SK-N-MC (cell line): Measurements from ENCODE around the gene SCN3B.

Experiments
- EZH2 ChIP-seq: fragments of 200-600 bp; sonication (generic); IDR thresholded peaks from one replicate; pipeline ENCODE4 v1.6.1; 2017; ENCODE audit warnings: antibody characterized with exemption
- POLR2AphosphoS5 ChIP-seq: IDR thresholded peaks from 2 replicates; pipeline ENCODE4 v1.6.1; 2012; ENCODE audit warnings: mild to moderate bottlenecking, low read depth, low read length, borderline replicate concordance

GRCh38 chr11:123683428-123684170, 29.2 kb upstream of the SCN3B start:
- no peak for TF ChIP-seq POLR2AphosphoS5
- TF ChIP-seq EZH2: no peak
